Coronary artery (tissue), 2 donors: Measurements from ENCODE around the gene BPGM.

Experiments used
- DNase-seq: peaks from one replicate; pipeline ENCODE4 v3.0.0-alpha.2; 2017; ENCODE audit warnings: low spot score
- H3K27ac ChIP-seq, 2 donors: fragments of 200-600 bp; sonication (generic); one replicate each; pipeline ENCODE4 v1.5.1; 2016 to 2019
- H3K4me3 ChIP-seq: fragments of 200-600 bp; sonication (generic); 2 replicates; pipeline ENCODE4 v1.5.1; 2016; ENCODE audit warnings: mild to moderate bottlenecking, moderate library complexity
- CTCF ChIP-seq: fragments of 200-600 bp; sonication (generic); IDR thresholded peaks from one replicate; pipeline ENCODE4 v1.5.1; 2019; ENCODE audit warnings: antibody characterized with exemption

The BPGM gene

GRCh38 chr7:134649226-134649775, 2.6 kb downstream of the BPGM start:
- H3K27ac ChIP-seq: no peak overlapping the region
- no peak for DNase-seq
- H3K4me3 ChIP-seq: no peak overlapping the region
- TF ChIP-seq CTCF: no peak

GRCh38 chr7:134651991-134652390, 5.3 kb downstream of the BPGM start:
- H3K4me3 ChIP-seq: no peak overlapping the region
- no peak for TF ChIP-seq CTCF
- H3K27ac ChIP-seq: no peak overlapping the region
- DNase-seq: no peak

- no peak for DNase-seq
- no peak for TF ChIP-seq CTCF
- H3K27ac ChIP-seq: no peak overlapping the region
- H3K4me3 ChIP-seq: no peak overlapping the region
Observed at GRCh38 chr7:134654104-134654775, 7.6 kb downstream of the BPGM start.

- Histone ChIP-seq H3K4me3 (no peak overlapping the region), H3K27ac (no peak overlapping the region)
- no peak for DNase-seq
- no peak for TF ChIP-seq CTCF
Observed at GRCh38 chr7:134657526-134657925, 10.9 kb downstream of the BPGM start.

GRCh38 chr7:134660242-134660785, 13.7 kb downstream of the BPGM start:
- Histone ChIP-seq H3K4me3 (no peak overlapping the region), H3K27ac (no peak overlapping the region)
- TF ChIP-seq CTCF: no peak
- no peak for DNase-seq

GRCh38 chr7:134660961-134661376, 14.3 kb downstream of the BPGM start:
- Histone ChIP-seq H3K4me3 (no peak overlapping the region), H3K27ac (no peak overlapping the region)
- DNase-seq: no peak
- no peak for TF ChIP-seq CTCF
